HepG2 (cell line): ENCODE data around the gene COBL. TPM values are rescaled to one million over a fixed set of nuclear protein-coding genes. Genes with fewer than 3 reads are reported as not detected.

Experiments
- ATAC-seq: fragments of 200-7000 bp; cut with Tn5 transposase; 3 replicates; pipeline ENCODE4 v1.9.1; 2020; ENCODE audit warnings: mild to moderate bottlenecking, moderate library complexity
- BruUV-seq: library from RNA; stranded (reverse); fragments of 400-500 nt; replicated peaks from 2 replicates; lab custom pipeline; 2021; lab: Mats Ljungman, UMichigan
- CTCF ChIA-PET: fragments of 300-600 bp; formaldehyde crosslinking; extraction: SDS; loops from one replicate; lab custom pipeline; 2021; ENCODE audit warnings: low total read pairs, inconsistent platforms, low intra/inter-chr PET ratio; lab: Yijun Ruan, JAX
- POLR2A ChIA-PET: fragments of 350-600 bp; sonication (Branson Sonifier 250); formaldehyde crosslinking; loops from one replicate; lab custom pipeline; 2020; ENCODE audit warnings: antibody characterized with exemption, inconsistent platforms; lab: Yijun Ruan, JAX
- DNase-seq: peaks from one replicate; pipeline ENCODE4 v3.0.0-alpha.2; 2015; ENCODE audit warnings: low spot score
- FAIRE-seq: peaks from 3 replicates; lab custom pipeline; 2011; peaks lifted over from hg19 to GRCh38; lab: Jason Lieb, UNC
- H2AFZ ChIP-seq: one replicate; pipeline ENCODE4 v1.6.1; 2011; ENCODE audit warnings: low read length, inconsistent platforms
- H3K27ac ChIP-seq: fragments of 300-600 bp; 3 replicates; pipeline ENCODE4 v1.8.0; 2011; ENCODE audit warnings: mixed run types, mild to moderate bottlenecking, mixed read lengths, low read length, inconsistent platforms; ENCODE audit not compliant: insufficient read depth; ENCODE audit errors: extremely low read length
- H3K27me3 ChIP-seq, 2 experiments: fragments of 200-600 bp in 1 of 2; 2 replicates in 1 of 2; 3 replicates in 1 of 2; pipeline versions ENCODE4 v1.6.0 to v1.8.0; 2011; ENCODE audit warnings: low read length in 2 of 2, mild to moderate bottlenecking in 2 of 2, moderate library complexity in 2 of 2, inconsistent platforms in 1 of 2; ENCODE audit not compliant: insufficient read depth in 2 of 2, control insufficient read depth in 1 of 2
- H3K36me3 ChIP-seq, 2 experiments: fragments of 200-600 bp in 1 of 2; replicated peaks in 1 of 2; 2 replicates in 1 of 2; 3 replicates in 1 of 2; pipeline versions ENCODE4 v1.5.1 to v1.8.0; 2011; ENCODE audit warnings: low read length in 2 of 2, inconsistent platforms in 1 of 2; ENCODE audit not compliant: insufficient read depth in 2 of 2, control insufficient read depth in 1 of 2
- H3K4me1 ChIP-seq: 2 replicates; pipeline ENCODE4 v1.5.1; 2012; ENCODE audit warnings: low read length, inconsistent platforms; ENCODE audit not compliant: insufficient read depth
- H3K4me2 ChIP-seq: 2 replicates; pipeline ENCODE4 v1.6.0; 2011; ENCODE audit warnings: low read depth, low read length, inconsistent platforms
- H3K4me3 ChIP-seq, 3 experiments: fragments of 200-600 bp in 1 of 3; sonication (generic), shearing (Covaris generic) in 1 of 3; replicated peaks in 1 of 3; 2 replicates each; pipeline ENCODE4 v1.5.1; 2011 to 2016; ENCODE audit warnings: low read length in 3 of 3, inconsistent platforms in 2 of 3, low read depth in 2 of 3, mild to moderate bottlenecking in 2 of 3, control low read depth in 1 of 3, mixed read lengths in 1 of 3; ENCODE audit not compliant: insufficient read depth in 1 of 3
- H3K79me2 ChIP-seq: one replicate; pipeline ENCODE4 v1.6.1; 2011; ENCODE audit warnings: low read length, inconsistent platforms; ENCODE audit not compliant: insufficient read depth
- H3K9ac ChIP-seq: 2 replicates; pipeline ENCODE4 v1.6.0; 2011; ENCODE audit warnings: mild to moderate bottlenecking, low read depth, low read length, inconsistent platforms; ENCODE audit not compliant: insufficient read depth
- H3K9me3 ChIP-seq: 2 replicates; pipeline ENCODE4 v1.5.1; 2012; ENCODE audit warnings: mild to moderate bottlenecking, low read length
- H4K20me1 ChIP-seq: 2 replicates; pipeline ENCODE4 v1.6.0; 2011; ENCODE audit warnings: inconsistent platforms, mild to moderate bottlenecking, low read length, moderate library complexity; ENCODE audit not compliant: insufficient read depth
- ATF1 ChIP-seq: IDR thresholded peaks from 2 replicates; pipeline ENCODE4 v1.6.1; 2016; ENCODE audit warnings: mild to moderate bottlenecking, control low read depth
- CEBPG ChIP-seq: IDR thresholded peaks from 2 replicates; pipeline ENCODE4 v1.6.1; 2016
- NFRKB ChIP-seq: fragments of 450-650 bp; IDR thresholded peaks from 2 replicates; pipeline ENCODE4 v1.6.1; 2017
- PRPF4 ChIP-seq: fragments of 200-400 bp; formaldehyde crosslinking; IDR thresholded peaks from 2 replicates; pipeline ENCODE4 v1.6.1; 2016; ENCODE audit warnings: low read length, low read depth; ENCODE audit not compliant: poor library complexity, severe bottlenecking
- RFX5 ChIP-seq: IDR thresholded peaks from 2 replicates; pipeline ENCODE4 v1.6.1; 2011; ENCODE audit warnings: low read depth, low read length, improper control_type of control experiment
- ZBTB21 ChIP-seq: sonication (generic); formaldehyde crosslinking; IDR thresholded peaks from 2 replicates; pipeline ENCODE4 v1.4.0; 2020; ENCODE audit warnings: missing genetic modification reagents
- ZFP36 ChIP-seq: fragments of 150-350 bp; IDR thresholded peaks from 2 replicates; pipeline ENCODE4 v1.6.1; 2018; ENCODE audit warnings: borderline replicate concordance, low read length, low read depth; ENCODE audit not compliant: partially characterized antibody
- ZFP62 ChIP-seq: sonication (generic); formaldehyde crosslinking; IDR thresholded peaks from 2 replicates; pipeline ENCODE4 v1.4.0; 2020; ENCODE audit warnings: missing genetic modification reagents
- ZNF121 ChIP-seq: sonication (generic); formaldehyde crosslinking; IDR thresholded peaks from 2 replicates; pipeline ENCODE4 v1.5.0; 2020; ENCODE audit warnings: mild to moderate bottlenecking, missing genetic modification reagents
- ZNF264 ChIP-seq: sonication (generic); formaldehyde crosslinking; IDR thresholded peaks from 2 replicates; pipeline ENCODE4 v1.4.0; 2020; ENCODE audit warnings: missing genetic modification reagents
- ZNF317 ChIP-seq: sonication (generic); formaldehyde crosslinking; IDR thresholded peaks from 2 replicates; pipeline ENCODE4 v1.5.0; 2020; ENCODE audit warnings: mild to moderate bottlenecking, missing genetic modification reagents
- ZNF484 ChIP-seq: sonication (generic); formaldehyde crosslinking; IDR thresholded peaks from 2 replicates; pipeline ENCODE4 v1.5.1; 2020; ENCODE audit warnings: mild to moderate bottlenecking, low read depth, missing genetic modification reagents, borderline replicate concordance
- ZNF570 ChIP-seq: sonication (generic); formaldehyde crosslinking; IDR thresholded peaks from 2 replicates; pipeline ENCODE4 v1.4.0; 2020; ENCODE audit warnings: mild to moderate bottlenecking, missing genetic modification reagents, borderline replicate concordance
- ZNF589 ChIP-seq: sonication (generic); formaldehyde crosslinking; conservative IDR thresholded peaks from 2 replicates; pipeline ENCODE4 v1.8.0; 2022; ENCODE audit warnings: mild to moderate bottlenecking, moderate library complexity, missing genetic modification reagents
- ZNF672 ChIP-seq: sonication (generic); formaldehyde crosslinking; IDR thresholded peaks from 2 replicates; pipeline ENCODE4 v1.8.1; 2022; ENCODE audit warnings: missing genetic modification reagents
- ZNF776 ChIP-seq: sonication (generic); formaldehyde crosslinking; IDR thresholded peaks from 2 replicates; pipeline ENCODE4 v1.4.0; 2020; ENCODE audit warnings: mild to moderate bottlenecking, missing genetic modification reagents
- WGBS: methylation state at CpG from one replicate; pipeline ENCODE4 v1.1.6; 2017; ENCODE audit warnings: low lambda C conversion rate; 5-methylcytosine and 5-hydroxymethylcytosine counted together
- in situ Hi-C: cut with HindIII; loops from 2 replicates; pipeline ENCODE4 v1.10.0; 2017; ENCODE audit warnings: low pct_unique_long_range_greater_than_20kb; ENCODE audit not compliant: extremely low pct_ligation_motif_present
- intact Hi-C: fragments of 100-400 bp; cut with micrococcal nuclease; formaldehyde crosslinking; loops from one replicate; pipeline ENCODE4 v1.10.0; 2022; ENCODE audit not compliant: unreplicated experiment
- polyA plus RNA-seq, 8 experiments: library from polyadenylated mRNA; depleted of rRNA in 3 of 8; stranded (reverse) in 7 of 8; unstranded in 1 of 8; fragments of >200 nt; fragmentation: Illumina TruSeq in 4 of 8; extraction: Trizol in 4 of 8; gene quantifications; 2 replicates each; pipeline versions ENCODE4 v1.2.1 to v1.2.3, GENCODE V29; 2011 to 2016; ENCODE audit warnings: low read depth in 4 of 8, missing spikeins in 1 of 8, mixed read lengths in 1 of 8; ENCODE audit not compliant: insufficient read depth in 1 of 8
- total RNA-seq, 5 experiments: library from RNA; depleted of rRNA; stranded (reverse); fragments of >200 nt; fragmentation: Illumina TruSeq; extraction: Trizol; gene quantifications; 2 replicates each; pipeline ENCODE4 v1.2.3, GENCODE V29; 2016; ENCODE audit warnings: low read depth in 1 of 5
- TF ChIP-seq, protein P1 (sequence below): sonication (generic); formaldehyde crosslinking; IDR thresholded peaks from 2 replicates; pipeline ENCODE4 v1.4.0; 2020; ENCODE audit warnings: missing genetic modification reagents
- TF ChIP-seq, protein P2 (sequence below): sonication (generic); formaldehyde crosslinking; IDR thresholded peaks from 2 replicates; pipeline ENCODE4 v1.4.0; 2020; ENCODE audit warnings: missing genetic modification reagents

Gene COBL
- total and polyA plus RNA-seq, 2 of the 13 experiments (the other 11 are each of a cell fraction or from before 2014, with no cell fraction given), result 3.8 to 4.9 TPM

DNA sequence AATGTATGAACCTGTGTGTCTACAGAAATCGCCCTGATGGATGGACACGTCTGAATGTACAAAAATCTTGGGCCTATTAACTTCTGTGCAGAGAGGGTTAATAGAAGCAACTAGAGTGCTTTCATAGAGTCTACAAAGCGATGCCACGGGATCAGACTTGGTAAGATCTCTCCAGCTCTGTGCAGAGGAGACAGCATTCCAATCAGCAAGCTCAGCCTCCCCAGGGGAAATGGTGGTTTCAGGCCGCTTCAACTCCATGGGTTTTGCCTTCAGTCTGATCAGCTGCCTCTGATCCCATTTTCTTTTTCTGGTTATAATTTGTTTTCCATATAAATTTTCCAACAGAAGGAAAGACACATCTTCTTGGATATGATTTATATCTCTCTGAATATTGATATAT is 35.1 kb upstream of the COBL start:
- WGBS, result 42% methylated on average over 3 of the region's 5 CpGs
- no TSS peak for BruUV-seq
- intact Hi-C loops (no loop called here), in situ Hi-C loops (no loop called here)
- Histone ChIP-seq H3K9me3 (no peaks in the 10 kb centered on the region), H3K9ac (no peak overlapping the region), H3K4me2 (no peak overlapping the region), H3K4me3 (no peak overlapping the region), H3K27me3 (no peaks in the 10 kb centered on the region), H2AFZ (no peak overlapping the region), H4K20me1 (no peaks in the 10 kb centered on the region), H3K79me2 (no peaks in the 10 kb centered on the region), H3K4me1 (peaks cover 23% of the 10 kb centered on the region), H3K27ac (no peak overlapping the region), H3K36me3 (no peaks in the 10 kb centered on the region)
- TF ChIP-seq ZFP62 (CRISPR knock-in tag), result no peak
- TF ChIP-seq, protein P1, sequence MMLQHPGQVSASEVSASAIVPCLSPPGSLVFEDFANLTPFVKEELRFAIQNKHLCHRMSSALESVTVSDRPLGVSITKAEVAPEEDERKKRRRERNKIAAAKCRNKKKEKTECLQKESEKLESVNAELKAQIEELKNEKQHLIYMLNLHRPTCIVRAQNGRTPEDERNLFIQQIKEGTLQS, result no peak
- TF ChIP-seq ZFP36, result no peak
- TF ChIP-seq CEBPG (CRISPR knock-in tag), result no peak
- no peak for TF ChIP-seq ATF1 (CRISPR knock-in tag)
- TF ChIP-seq NFRKB, result no peak
- TF ChIP-seq ZNF776 (CRISPR knock-in tag), result no peak
- no peak for TF ChIP-seq ZNF317
- TF ChIP-seq ZNF570 (CRISPR knock-in tag), result no peak
- TF ChIP-seq ZNF589 (CRISPR knock-in tag), result no peak
- no peak for TF ChIP-seq ZNF121 (CRISPR knock-in tag)
- TF ChIP-seq ZNF484 (CRISPR knock-in tag), result no peak
- TF ChIP-seq, protein P2, sequence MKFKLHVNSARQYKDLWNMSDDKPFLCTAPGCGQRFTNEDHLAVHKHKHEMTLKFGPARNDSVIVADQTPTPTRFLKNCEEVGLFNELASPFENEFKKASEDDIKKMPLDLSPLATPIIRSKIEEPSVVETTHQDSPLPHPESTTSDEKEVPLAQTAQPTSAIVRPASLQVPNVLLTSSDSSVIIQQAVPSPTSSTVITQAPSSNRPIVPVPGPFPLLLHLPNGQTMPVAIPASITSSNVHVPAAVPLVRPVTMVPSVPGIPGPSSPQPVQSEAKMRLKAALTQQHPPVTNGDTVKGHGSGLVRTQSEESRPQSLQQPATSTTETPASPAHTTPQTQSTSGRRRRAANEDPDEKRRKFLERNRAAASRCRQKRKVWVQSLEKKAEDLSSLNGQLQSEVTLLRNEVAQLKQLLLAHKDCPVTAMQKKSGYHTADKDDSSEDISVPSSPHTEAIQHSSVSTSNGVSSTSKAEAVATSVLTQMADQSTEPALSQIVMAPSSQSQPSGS (CRISPR knock-in tag), result no peak
- no peak for TF ChIP-seq ZBTB21 (CRISPR knock-in tag)
- TF ChIP-seq RFX5, result no peak
- no peak for TF ChIP-seq ZNF264
- TF ChIP-seq ZNF672 (CRISPR knock-in tag), result no peak
- TF ChIP-seq PRPF4, result no peak
- ChIA-PET CTCF (no interaction called here), POLR2A (no interaction called here)
- FAIRE-seq (no peak), DNase-seq (no peak), ATAC-seq (no peak)
